Posterior cingulate gyrus (tissue), 11 donors: ENCODE results near the gene PDE4D.
"Not testable (repeated sequence)": the region's sequence is repeated elsewhere in the genome, so short reads cannot be mapped to it uniquely, and the experiment has no call there.

Experiments
- DNase-seq, 10 donors: peaks; one replicate each; pipeline versions ENCODE4 v3.0.0 to v3.0.0-alpha.2; 2020 to 2021; ENCODE audit warnings: mixed read lengths in 3 of 10
- intact Hi-C: fragments of 100-400 bp; cut with DNase I; formaldehyde crosslinking; loops from one replicate; pipeline ENCODE4 v1.15.1; 2023

Gene PDE4D

DNA sequence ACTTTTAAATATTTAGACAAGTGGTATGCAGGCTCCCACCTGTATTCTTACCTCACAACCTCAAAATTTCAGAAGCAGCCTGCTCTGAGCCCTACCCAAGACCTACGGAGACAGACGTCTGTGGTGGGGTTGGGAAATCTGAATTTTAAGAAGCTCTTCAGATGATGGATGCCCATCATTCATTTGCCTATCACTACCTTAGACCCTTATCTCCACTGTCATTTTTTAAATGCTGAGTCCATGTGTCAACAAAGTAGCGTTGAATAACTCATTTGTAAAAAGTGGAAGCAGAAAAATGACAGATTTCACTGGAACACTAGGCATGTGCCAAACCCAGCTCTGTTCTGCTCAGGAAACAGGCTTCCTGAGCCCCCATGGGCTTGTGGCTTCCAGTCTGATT is 85.7 kb downstream of the PDE4D start:
- no peak for DNase-seq
- intact Hi-C loops = loop anchor here (2.0 to 10.0 kb wide), 2 partner anchors 133 to 779 kb away; no protein-coding TSS in a partner anchor

DNA sequence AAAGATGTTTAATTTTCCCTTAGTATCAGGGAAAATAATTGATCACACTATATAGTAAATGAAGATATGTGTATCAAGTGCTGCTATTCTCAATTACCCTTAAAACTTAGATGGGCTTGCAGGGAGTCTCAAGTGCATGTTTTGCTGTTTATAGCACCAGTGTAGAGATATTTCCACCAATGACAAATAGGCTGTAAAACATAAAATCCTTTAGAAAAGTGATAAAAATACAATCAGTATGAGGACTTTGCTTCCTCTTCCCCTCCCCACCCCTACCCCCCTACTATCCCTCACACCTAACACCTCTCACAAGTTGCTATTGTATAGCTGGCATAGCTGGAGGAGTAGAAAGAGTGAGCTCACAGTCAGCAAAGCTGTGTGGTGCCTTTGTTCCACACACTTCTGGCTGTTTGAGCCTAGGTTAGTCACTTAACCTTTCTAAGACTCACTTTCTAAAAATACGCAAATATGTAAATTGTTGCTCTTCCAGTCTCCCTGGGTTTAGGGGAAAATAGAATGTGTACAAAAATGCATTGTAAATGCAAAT is 93.1 kb downstream of the PDE4D start:
- no peak for DNase-seq
- intact Hi-C loops = loop anchor here (10.0 kb wide), 1 partner anchor 126 kb away; no protein-coding TSS in a partner anchor

DNA sequence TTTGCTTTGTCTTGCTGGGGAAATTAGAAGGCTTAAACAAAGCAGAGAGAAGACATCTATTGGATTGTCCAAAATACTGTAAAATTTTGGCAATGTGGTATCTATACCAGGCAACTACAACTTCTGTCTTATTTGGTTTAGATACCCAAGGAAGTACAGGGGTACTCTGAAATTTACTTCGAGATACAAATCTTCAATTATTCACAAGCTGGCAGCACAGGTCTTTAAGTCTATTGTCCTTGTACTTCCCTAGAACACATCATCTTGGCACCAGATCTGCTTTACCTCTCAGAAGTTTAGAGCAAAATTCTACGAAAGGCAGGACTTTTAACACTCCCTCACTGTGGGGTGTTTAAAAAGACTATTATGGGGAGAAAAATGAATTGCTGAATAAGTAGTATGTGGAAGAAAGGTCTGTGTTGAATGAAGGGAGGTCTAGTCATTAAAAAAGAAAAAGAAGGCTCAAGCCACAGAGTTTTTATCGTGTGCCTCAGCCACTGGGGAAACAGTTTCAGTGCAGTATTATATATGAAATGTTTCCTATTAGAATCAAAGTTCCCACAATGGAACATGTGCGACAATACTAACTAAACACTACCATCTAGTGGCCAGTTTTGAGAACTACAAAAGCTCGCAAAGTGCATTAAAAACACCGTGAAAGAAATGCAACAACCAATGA is 93.7 kb downstream of the PDE4D start:
- intact Hi-C loops = loop anchor here (10.0 kb wide), 2 partner anchors 125 to 615 kb away; no protein-coding TSS in a partner anchor
- no peak for DNase-seq

DNA sequence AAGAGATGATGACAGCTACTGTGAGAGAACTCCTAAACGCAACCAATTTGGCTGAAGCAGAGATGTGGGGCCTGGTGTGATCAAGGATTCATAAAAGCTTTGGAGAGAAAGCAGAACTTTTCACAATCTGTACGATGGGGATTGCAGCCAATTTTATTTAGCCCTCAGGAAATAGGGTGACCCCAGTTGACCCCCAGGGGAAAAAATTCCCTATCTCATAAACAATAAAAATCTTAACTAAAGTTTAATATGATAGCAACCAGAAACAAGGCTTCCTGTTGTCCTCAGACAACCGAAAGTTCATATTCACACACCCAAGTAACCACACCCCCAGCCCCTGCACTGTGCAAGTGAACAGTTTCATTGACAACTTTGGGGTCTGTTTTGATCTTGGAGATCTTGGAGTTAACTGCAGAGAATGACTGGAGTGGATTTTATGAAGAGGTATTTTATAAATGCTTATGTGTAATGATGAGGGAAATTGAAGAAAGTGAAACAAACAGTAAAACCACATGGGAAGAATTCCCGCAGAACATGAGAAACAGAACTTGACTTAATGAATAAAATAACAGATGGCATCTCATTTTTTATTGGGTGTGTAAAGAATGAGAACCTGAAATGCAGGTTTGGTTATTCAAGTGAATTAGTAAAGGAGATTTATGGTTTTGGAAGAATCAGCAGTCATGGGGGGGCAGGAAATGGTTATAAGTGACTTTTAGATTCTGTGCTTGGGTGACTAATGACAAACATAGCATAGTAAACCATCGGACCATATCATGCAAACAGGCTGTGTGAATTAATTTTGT is 94.5 kb downstream of the PDE4D start:
- intact Hi-C loops = loop anchor here (10.0 kb wide), 1 partner anchor 614 kb away; no protein-coding TSS in a partner anchor
- no peak for DNase-seq

DNA sequence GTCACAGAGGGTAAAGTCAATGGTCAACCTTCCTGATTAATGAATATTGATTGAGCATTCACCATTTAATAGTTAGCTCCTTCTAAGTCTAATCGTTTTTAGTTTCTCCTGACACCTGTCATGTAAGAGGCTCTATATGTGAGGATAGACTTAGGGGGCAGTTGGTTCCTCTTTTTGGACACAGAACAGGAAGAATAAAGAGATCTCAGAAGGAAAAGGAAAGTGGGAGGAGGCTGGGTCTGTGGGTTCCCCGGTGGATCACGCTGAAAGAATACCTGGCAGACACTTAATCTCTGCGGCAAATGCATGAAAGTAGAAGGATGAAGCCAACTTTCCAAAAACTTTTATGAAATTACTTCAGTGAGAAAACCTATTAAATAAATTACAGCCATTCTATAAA is 98.4 kb downstream of the PDE4D start:
- intact Hi-C loops = loop anchor here (10.0 kb wide), 1 partner anchor 610 kb away; no protein-coding TSS in a partner anchor

DNA sequence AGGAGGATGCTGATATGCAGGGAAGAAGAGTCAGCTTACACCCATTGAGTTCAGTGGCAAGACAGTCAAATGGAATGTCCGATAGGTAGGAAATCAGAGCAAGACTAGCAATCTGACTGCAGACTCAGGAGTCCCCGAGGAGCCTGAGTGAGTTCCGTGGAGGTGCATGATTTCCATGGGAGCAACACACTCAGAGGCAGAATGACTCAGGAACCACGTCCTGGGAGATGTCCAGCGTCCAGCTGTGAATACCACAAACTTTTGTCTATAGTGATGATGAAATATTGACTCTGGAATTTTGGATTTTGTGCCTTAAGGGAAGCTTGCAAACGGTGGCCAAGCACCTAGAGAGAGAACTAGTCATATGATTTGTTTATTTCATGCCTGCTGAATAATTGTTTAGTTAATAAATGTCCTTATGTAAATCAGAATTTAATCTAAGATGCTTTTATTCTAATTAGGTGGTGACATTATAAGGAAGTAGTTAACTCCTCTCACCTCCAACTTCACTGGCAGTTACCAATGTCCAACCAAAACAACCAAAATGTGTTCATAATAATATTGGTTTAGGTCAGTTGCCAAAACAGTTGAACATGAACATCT is 100.4 kb downstream of the PDE4D start:
- DNase-seq = peak in 1 of 10 donors; percentile 39
- intact Hi-C loops = loop anchor here (10.0 kb wide), 1 partner anchor 608 kb away; no protein-coding TSS in a partner anchor

More for the DNA sequence above, 98.4 kb downstream of the PDE4D start:
- no peak for DNase-seq

DNA sequence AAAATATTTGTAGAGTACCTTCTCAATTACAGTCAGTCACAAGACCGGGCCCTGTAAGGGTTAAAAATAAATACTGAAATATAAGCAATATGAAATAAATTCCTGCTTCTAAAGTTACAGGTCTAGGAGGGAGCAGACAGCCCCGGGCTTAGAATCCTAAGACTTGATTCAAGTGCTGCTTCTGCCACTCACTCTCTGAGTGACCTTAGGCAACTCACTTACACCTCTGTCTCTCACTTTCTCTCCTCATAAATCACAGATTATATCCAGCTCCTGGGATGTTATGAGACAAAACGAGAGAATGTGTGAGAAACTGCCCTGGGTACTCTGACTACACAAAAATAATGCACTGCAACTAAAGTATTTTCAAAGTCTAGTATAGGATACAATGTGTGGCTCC is 101.9 kb downstream of the PDE4D start:
- DNase-seq = no peak
- intact Hi-C loops = loop anchor here (10.0 kb wide), 1 partner anchor 607 kb away; no protein-coding TSS in a partner anchor

DNA sequence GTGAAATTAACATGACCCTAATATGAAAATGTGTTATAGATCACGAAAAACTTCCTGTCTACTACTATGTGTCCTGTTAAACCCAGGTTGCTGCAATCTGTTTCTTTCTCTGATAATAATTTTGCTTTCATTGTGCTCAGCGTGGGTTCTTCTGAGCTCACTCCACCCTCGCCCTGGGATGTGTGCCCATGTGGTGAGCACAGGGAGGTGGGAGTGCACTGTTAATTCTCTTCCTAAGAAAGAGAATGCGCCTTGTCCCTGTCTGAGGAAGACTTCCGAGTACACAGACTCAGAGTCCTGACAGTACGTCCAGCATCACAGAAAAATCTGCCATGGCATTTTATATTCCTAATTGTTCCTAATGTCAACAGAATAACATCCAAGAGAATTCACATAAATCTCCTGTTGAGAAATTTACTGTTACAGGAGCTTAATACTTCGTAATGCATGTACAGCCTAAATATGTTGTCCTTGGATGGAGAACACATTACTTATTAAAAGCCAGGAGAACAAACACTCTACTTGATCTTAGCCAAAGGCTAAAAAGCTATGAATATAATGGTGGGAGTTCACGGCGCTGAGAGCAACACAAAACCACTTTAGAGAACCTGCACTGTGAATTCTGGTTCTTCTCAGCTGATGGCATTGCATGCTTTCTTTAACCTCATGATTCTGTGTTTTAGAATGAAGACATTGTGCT is 102.6 kb downstream of the PDE4D start:
- intact Hi-C loops = loop anchor here (10.0 kb wide), 1 partner anchor 606 kb away; no protein-coding TSS in a partner anchor
- peak in 6 of 10 donors; percentile 19 to 87 (median 53) for DNase-seq

DNA sequence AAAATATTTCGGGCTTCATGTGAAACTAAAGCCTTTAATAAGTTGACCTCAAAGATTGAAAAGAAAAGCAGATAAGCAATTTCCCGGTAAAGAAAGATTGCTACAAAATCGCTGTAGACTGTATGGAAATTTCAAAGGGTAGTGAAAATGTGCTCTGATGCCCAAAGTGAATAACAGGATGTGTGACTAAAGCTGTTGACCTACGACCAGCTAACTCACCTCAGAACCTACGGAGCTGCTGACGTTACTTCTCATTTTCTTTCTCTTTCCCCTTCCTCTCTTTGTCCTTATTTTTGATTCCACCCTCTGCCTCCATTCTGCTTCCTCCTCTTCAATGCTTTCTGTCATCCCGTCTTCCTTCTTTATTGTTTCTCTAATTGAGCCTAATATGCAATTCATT is 103.2 kb downstream of the PDE4D start:
- intact Hi-C loops = loop anchor here (10.0 kb wide), 1 partner anchor 606 kb away; no protein-coding TSS in a partner anchor
- DNase-seq = no peak

DNA sequence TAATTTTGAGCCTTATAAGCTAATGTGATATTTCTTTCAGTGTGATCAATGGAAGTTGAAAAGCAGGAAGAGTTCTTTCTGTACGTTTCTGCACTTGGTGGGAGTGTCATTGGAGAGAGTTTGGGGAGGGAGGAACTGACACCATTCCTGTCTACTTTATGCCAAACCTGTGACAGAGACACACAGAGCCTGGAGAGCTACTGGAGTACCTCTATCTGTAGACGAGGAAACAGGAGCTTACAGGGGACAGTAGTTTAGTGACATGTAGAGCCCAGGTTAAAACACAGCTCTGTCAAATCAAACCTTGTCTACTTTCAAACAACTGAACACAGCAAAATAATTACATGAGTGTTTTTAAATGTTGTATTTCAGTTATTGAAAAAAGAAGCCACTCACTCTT is 103.6 kb downstream of the PDE4D start:
- intact Hi-C loops = loop anchor here (10.0 kb wide), 1 partner anchor 605 kb away; no protein-coding TSS in a partner anchor

DNA sequence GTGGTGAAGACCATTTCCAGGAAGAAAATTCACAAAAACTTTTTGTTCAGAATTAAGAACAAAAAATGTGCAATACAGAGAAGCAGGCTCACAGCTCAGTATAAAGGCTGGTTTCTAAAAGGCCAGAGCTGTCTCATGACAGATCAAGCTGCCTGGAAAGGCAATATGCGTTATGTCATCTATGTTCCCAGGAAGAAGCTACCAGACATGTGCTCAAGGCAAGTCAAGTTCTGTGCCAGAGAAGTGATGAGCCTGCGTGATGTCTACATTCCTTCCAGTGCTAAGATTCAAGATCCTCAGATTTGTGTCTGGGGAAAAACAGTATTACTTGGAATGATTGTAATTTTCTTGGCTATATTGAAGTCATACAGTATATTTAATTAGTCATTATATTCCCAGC is 104.3 kb downstream of the PDE4D start:
- intact Hi-C loops = no loop called here
- no peak for DNase-seq

More for the DNA sequence above, 103.6 kb downstream of the PDE4D start:
- DNase-seq = no peak

DNA sequence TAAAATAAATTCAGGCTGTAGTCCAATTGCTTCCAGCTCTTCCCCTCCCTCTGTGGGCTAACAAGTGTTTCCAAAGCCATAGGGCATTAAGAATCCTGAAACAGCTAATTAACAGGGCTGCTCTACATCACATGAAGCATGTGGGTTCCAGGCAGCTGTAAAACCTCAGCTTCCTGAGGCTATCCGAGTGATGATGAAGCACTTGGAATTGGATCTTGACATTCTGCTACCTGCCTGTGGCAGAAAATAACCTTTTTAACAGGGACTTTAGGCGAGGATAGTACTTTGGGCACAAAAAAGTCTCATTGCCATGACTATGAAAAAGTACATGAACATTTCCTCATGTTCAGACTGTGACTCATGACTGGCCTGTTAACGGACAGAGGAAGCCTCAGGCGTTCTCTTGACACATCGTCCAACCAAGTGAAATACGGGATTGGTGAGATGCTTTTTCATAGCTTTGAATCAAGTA is 107.2 kb downstream of the PDE4D start:
- intact Hi-C loops = no loop called here
- no peak for DNase-seq

DNA sequence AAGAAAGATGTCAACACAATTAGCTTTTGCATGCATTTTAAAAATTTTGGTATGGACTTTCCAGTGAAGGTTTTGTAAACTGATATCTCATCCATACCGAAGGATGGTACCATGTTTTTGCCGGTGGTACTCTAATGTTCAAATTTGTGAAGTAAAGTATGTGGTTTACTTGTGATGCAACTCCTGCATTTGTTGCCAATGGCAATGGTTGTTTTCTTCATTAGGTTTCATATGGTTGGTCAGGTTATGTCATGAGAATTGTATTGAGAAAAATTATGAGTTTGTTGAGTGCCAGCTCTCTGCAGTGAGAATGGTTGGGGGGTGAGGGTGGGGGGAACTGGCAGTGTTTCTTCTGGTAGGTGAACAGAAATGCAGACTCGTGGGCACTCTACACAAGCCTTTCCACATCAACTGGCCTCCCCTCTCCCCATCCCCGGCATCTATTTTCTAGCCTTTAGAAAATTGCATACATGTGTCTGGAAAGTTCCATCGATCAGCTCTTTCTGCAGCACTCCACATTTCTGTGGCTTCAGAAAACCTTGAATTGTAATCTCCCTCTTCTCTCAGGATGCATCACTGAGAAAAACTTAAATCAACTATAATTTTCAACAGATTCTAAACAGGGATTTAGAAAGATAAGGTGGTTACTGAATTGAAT is 107.7 kb downstream of the PDE4D start:
- intact Hi-C loops = no loop called here
- no peak for DNase-seq

DNA sequence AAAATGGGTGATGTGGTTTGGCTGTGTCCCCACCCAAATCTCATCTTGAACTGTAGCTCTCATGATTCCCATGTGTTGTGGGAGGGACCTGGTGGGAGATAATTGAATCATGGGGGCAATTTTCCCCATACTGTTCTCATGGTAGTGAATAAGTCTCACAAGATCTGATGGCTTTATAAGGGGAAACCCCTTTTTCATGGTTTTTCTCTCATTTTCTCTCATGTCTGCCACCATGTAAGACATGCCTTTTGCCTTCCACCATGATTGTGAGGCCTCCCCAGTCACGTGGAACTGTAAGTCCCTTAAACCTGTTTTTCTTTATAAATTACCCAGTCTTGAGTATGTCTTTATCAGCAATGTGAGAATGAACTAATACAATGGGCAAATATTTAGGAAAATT is 108.8 kb downstream of the PDE4D start:
- intact Hi-C loops, DNase-seq: not testable (repeated sequence)

DNA sequence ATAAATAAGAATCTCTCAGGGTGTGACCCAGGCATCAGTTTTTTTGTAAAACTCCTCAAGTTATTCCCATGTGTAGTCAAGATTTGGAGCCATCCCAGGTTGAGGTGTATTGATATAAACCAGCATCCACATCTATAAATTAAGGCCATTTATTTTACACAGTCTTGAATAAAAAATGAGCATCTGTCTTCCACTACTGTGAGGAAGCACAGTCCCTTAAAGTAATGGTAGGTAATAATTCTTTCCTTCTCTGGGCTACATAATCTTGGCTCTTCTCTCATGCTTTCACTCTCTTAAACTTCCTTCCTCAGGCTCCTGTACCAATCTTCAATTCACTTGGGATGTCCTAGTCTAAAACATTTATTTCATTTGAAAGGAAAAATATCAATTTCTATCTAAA is 110.3 kb downstream of the PDE4D start:
- intact Hi-C loops = no loop called here
- no peak for DNase-seq

DNA sequence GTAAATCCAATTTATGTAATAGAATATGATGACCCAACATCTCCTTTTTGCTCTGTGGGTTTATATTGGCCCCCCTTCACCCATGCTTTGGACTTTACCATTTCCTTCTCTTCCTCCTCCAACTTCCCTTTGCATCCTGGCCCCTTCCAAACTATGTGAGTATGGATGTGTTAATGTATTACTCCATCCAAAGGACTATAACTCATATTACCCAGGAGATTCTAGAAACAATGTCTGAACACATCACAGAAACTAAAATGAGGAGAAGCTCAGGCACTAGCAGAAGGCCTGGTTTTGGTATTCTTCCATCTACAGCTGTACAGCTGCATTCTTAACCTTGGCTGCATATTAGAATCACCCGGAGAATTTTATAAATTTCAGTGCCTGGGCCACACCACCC is 110.7 kb downstream of the PDE4D start:
- intact Hi-C loops = no loop called here
- no peak for DNase-seq

DNA sequence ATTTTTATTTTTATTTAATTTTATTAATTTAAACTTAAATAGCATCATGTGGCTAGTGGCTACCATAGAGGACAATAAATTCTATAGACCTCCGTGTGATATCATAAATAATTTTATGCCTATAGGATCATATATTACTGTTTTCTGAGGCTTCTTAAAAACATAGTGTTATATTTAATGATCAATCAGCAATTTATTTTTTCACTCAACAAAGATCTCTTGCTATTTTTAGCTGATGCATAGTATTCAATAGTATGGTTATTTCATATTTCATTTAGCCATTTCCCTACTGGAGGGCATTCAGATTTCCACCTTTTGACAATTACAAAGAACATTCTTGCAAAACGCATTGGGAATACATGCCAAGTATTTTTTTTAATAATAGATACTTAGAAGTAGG is 114.1 kb downstream of the PDE4D start:
- intact Hi-C loops = no loop called here
- DNase-seq = no peak

DNA sequence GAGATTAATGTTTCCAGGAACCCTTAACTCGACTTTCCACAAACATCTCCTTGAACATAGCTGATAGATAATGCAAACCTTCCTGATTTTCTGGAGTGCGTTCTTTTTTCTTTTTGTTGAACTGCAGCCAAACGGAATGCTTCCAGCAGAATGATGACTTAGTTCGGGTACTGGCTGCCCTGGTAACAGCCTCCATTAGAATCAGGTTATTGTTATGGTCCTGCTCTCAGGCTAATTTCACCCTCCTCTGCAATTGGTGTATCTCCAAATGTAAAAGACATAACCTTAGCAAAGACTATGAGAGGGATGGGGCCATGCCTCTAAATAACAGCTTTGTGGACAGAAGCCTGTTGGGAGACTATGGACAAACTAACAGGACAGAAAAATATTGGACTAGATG is 116.5 kb downstream of the PDE4D start:
- no peak for DNase-seq
- intact Hi-C loops = no loop called here

DNA sequence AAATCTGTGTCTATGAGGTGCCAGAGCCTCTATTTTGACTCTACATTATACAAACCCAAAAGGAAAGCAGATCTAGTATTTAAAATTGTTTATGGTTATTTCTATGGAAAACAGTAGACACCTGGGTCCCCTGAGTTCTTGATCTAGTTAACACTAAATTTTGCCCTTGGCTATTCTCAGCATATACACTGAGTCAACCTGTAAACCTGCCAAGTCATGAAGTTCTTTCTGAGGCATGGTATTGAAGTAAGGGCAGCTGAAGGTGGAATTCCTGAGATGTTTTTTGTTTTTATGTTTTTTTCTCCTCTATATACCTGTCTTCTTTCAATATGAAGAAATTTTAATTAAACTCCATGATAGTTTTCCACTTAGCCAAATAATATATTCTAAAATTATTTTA is 120.2 kb downstream of the PDE4D start:
- DNase-seq = no peak
- intact Hi-C loops = no loop called here
